ENCODE results near the gene C11orf42.

The C11orf42 gene, protein sequence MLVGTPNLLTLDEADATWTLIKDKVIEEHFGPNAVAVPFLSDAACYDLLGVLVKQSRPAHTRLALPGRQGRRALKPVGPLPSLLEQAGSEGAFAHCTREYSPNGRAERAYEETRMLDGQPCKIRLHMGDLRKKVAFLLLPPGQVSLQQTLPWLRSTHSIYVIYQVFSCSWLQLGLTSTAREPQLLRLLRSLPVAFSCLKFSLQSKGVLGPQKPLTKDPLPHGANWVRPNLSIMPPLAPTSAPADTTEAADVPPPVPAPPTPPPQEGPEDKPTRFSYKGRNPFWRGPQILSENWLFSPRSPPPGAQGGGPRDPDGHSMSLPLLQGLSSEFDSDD

GRCh38 chr11:6205366-6205765, at the start of gene C11orf42:
Gene C11orf42, plus strand, starts transcription at chr11:6205557. Its CDS starts 59 bp downstream, at chr11:6205616.
- DNase-seq, result no peak

- DNase-seq, result no peak
Measured at GRCh38 chr11:6156628-6157359, 48.6 kb upstream of the C11orf42 start.

DNA sequence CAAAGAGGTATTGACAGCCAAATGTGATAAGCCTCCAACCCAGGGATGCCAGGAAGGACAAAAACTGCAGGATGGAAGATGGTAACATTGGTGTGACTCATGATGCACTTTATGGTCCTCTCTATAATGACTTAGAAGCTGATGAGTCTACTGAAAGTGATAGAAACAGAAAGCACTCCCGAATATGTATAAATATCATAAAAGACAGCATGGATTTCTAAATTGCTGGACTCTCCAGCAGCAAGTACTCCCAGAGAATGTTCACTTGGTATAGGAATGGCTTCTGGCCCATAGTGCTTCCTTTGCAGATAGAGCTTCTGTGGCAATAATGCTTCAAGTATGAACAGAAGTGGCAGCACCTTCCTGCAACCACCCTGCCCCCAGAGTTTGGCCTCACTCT, 35.1 kb upstream of the C11orf42 start, which contains the start of gene OR52B2:
OR52B2 (minus strand) TSS at position 101 of the 400 bp plus-strand sequence; CDS start at position 101, 0 bp downstream.
- DNase-seq, result no peak

GRCh38 chr11:6175440-6175839, 29.9 kb upstream of the C11orf42 start:
- no peak for DNase-seq

GRCh38 chr11:6191742-6192141, 13.6 kb upstream of the C11orf42 start:
- no peak for DNase-seq

DNA sequence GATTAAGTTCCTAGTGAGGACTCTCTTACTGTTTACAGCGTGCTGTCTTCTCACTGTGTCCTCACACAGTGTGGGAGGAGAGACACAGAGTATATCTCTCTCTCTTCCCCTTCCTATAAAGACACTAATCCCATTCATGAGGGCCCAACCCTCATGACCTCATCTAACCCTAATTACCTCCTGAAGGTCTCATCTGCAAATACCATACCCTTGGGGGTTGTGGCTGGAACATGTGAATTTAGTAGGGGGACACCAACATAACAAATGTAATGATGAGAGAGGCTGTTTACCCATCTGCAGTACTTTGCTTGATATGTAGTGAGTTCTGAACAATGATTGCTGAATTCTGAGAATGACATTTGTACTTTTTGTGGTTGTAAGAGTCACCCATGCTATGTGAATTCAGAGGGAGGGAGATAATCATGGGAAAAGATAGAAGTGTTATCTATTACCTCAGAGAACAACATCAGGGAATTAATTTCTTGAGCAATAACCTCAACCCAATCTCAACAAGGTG, 11.2 kb upstream of the C11orf42 start:
- DNase-seq, result no peak

DNA sequence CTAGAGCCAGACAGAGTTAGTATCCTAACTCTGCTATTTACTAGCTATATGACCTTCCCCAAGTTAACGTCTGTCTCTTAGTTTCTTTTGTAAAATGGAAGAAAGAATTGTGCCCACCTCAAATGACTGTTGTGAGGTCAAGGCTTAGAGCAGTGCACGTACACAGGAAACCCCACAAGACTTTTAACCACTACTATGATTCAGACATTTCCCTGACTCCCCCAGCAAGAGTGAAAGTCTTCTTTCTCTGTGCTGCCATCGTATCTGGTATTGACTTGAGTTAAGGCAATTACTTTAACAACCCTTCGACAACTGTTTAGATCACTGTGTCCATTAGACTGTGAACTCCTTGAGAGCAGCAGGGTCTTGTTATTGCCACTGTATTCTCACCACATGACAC, 9.0 kb upstream of the C11orf42 start:
- DNase-seq, result no peak

DNA sequence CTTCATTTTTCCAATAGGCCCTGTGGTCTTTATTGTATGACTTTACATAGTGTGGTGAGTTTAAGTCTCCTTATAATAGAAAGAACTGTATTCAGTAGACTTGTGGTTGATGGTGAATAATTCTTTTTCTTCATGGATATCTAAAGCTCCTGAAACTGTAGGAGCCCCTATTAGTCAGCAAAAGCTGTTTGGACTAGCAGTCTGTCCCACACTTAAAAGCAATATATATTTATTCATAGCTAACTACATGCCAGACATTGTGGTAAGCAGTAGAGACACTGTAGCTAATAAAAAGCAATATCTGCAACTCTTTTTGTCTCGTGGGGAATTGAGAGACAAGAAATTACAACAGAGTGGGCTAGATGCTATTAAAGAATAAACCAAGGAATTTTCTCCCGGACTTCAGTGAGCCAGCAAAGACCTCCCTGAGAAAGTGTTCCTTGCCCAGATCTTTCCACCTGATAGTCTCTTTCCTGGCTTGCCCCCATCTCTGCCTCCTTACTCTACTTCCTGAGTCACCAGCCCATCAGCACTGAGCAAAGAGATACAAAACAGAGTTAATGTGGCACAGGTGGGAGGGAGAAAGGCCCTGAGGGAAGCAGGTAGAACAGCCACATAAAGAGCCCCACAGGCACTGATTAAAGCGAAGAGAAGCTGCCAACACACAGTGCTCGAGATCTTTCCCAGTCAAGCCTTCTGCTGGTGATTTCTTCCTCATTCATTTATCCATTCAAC, 7.7 kb upstream of the C11orf42 start:
- no peak for DNase-seq

- DNase-seq, result no peak
Measured at GRCh38 chr11:6199174-6199810, 6.1 kb upstream of the C11orf42 start, which contains the start of gene OR52W1. Gene OR52W1, plus strand, starts transcription at chr11:6199224. Its CDS starts 0 bp downstream, at chr11:6199224.

GRCh38 chr11:6200975-6201374, 4.4 kb upstream of the C11orf42 start:
- no peak for DNase-seq

DNA sequence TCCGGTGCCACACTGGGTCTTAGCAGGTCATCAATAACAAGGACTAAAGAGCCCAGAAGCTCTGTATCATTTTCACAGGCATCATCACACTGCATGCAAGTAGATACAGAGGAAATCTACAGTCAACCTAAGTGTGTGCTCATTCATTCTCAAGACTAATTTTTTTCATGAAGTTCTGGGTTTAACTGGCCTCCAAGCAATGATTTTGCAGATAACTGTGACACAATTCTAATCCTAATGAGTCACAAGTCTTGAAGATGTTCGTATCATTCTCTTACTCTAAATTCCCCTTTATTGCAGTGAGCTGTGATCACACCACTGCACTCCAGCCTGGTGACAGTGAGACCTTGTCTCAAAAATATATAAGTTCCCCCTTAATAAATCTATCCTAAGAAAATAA, 3.9 kb upstream of the C11orf42 start:
- no peak for DNase-seq

GRCh38 chr11:6202041-6202440, 3.3 kb upstream of the C11orf42 start:
- no peak for DNase-seq

GRCh38 chr11:6203327-6203726, 2.0 kb upstream of the C11orf42 start:
- DNase-seq, result no peak

- DNase-seq, result no peak
Measured at GRCh38 chr11:6204706-6205105, 651 bp upstream of the C11orf42 start.

GRCh38 chr11:6206456-6207180, 1.3 kb downstream of the C11orf42 start:
- no peak for DNase-seq

DNA sequence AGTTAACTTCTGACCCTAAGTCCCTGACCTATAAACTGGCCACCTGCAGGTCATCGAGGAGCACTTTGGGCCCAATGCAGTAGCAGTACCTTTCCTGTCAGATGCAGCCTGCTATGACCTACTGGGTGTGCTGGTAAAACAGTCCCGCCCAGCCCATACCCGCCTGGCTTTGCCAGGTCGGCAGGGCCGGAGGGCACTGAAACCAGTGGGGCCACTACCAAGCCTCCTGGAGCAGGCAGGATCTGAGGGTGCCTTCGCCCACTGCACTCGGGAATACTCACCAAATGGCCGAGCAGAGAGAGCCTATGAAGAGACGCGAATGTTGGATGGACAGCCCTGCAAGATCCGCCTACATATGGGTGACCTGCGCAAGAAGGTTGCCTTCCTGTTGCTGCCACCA, 4.4 kb downstream of the C11orf42 start:
- no peak for DNase-seq

- DNase-seq, result no peak
Measured at GRCh38 chr11:6210274-6210955, 5.1 kb downstream of the C11orf42 start.

DNA sequence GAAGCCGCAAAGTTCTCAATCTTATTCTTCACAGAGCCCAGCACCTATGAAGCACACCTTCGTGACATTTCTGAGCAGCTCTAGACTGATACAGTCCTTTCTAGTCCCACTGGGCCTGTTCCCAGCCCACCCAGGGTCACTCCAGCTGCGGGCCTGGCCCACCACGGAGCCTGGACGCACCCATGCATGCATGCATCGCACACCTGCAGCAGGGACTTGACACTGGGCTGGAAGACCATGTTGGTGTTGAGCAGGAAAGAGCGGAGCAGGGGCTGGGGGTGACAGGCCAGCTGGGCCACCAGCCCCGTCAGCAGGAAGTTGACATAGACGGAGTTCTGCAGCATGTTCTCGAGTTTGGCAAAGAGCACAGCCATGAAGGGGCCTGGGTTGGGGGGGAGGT, 9.2 kb downstream of the C11orf42 start:
- DNase-seq, result no peak

DNA sequence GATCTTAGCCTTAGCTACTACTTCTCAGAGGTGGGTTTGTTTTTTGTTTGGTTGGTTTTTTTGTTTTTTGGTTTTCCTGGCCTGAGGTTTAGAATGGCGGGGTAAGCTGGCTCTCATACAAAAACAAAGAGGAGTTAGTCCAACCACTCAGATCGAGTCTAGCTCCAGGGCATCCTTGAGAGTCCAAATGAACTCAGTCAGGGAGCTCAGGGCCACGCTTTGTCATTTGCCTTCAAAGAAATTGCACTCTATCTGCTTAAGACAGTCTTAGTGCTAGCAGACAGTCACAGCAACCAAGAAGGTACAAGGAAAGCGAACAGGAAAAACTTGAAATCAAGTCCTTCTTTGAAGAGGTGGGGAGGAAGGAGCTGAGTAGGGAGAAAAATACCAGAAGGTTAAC, 11.1 kb downstream of the C11orf42 start:
- no peak for DNase-seq

DNA sequence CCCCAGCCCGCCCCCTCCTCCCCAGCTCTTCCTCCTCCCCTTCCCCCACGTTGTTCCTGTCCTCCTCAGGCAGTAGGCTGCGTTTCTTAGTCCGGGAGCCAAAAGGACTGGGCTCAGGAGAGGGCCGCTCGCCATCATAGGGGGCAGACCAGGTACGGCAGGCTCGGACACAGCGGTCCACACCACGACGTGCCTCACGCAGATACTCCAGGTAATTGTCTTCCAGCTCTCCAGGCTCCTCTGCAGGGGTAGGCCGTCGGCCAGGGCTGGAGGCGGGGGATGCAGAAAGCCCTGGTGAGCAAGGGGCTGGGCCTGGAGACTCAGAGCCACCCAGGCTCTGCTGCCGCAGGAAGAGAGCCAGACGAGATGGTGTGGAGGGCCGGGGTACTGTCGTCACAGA, 12.4 kb downstream of the C11orf42 start:
- DNase-seq, result no peak

DNA sequence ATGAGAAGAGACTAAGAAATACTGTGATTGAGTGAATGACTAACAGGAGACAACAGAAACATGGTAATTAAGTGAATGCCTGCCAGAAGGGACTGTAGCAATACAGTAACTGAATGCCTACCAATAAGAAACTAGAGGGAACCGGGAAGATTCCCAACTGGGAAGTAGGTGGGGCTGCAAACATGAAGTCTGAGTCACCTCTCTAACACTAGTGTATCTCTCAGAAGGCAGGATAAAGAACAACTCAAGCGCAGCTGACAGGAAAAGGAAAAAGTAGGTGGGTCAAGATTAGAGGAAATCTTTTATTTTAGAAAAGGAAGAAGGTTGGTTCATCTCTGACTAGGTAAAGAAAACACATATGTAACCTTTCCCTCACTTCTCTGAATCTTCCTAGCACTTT, 14.0 kb downstream of the C11orf42 start:
- no peak for DNase-seq

Data from DMS79 treated with DMSO at 0.1 percent for 48 hours (cell line).